GM18517 (cell line): Measurements from ENCODE around the gene PGM2L1.
"Not testable (repeated sequence)": the region's sequence is repeated elsewhere in the genome, so short reads cannot be mapped to it uniquely, and the experiment has no call there.

ENCODE experiments used
- ATAC-seq: cut with Tn5 transposase; IDR thresholded peaks from one replicate; pipeline ENCODE4 v1.9.1; 2021; ENCODE audit warnings: mild to moderate bottlenecking, moderate library complexity; ENCODE audit not compliant: unreplicated experiment

The PGM2L1 gene

GRCh38 chr11:74341921-74342320 is 56.3 kb downstream of the PGM2L1 start:
- no peak for ATAC-seq

DNA sequence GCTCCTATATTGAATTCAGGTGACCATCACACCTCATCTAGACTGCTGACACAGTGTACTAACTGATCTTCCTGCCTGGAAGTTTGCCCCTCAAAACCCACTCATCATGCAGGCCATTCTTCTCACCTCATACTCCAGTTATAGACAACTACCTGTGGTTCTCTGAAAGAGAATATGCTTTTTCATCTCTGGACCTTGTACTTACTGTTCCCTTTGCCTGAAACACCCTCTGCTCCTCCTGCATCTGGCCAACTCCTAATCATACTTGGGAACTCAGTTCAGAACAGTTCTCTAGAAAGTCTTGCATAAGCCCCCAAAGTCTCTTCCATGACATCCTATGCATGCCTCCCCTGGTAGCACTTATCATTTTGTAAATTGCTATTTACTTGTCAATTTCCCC is 58.6 kb downstream of the PGM2L1 start:
- ATAC-seq = no peak

GRCh38 chr11:74338963-74339362 is 59.3 kb downstream of the PGM2L1 start:
- no peak for ATAC-seq

- ATAC-seq = no peak
Measured at GRCh38 chr11:74333193-74333592, 65.0 kb downstream of the PGM2L1 start.

DNA sequence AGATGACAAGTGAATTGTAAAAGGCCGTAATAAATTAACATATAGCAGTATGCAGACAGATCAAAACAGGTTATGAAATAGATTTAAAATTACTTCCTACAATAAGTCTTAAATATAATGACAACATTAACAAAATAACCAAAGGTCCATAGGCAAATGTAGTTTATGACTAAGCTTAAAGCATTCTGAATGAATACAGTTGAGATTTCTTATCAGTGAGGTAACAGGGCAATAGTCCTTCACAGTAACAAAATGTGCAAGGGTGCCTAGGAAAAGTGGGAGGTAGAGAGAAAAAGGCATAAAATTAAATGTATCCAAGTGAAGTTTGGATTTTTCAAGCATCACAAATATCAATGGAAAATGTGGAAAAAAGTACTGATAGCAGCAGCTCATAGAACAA is 65.9 kb downstream of the PGM2L1 start:
- ATAC-seq = no peak

DNA sequence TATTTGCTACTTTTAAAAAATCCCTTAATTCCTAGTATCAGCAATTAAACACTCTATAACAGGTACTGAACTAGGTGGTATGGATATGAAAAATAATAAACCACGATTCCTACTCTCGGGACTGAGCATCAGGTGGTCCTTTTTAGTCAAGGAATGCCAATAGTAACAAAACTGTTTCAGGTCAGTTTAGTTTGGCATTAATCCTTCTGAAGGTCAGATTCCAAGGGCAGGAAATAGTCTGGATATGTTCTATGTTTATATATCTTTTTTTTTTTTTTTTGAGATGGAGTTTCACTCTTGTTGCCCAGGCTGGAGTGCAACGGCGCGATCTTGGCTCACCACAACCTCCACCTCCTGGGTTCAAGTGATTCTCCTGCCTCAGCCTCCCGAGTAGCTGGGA is 67.2 kb downstream of the PGM2L1 start:
- not testable (repeated sequence) for ATAC-seq

DNA sequence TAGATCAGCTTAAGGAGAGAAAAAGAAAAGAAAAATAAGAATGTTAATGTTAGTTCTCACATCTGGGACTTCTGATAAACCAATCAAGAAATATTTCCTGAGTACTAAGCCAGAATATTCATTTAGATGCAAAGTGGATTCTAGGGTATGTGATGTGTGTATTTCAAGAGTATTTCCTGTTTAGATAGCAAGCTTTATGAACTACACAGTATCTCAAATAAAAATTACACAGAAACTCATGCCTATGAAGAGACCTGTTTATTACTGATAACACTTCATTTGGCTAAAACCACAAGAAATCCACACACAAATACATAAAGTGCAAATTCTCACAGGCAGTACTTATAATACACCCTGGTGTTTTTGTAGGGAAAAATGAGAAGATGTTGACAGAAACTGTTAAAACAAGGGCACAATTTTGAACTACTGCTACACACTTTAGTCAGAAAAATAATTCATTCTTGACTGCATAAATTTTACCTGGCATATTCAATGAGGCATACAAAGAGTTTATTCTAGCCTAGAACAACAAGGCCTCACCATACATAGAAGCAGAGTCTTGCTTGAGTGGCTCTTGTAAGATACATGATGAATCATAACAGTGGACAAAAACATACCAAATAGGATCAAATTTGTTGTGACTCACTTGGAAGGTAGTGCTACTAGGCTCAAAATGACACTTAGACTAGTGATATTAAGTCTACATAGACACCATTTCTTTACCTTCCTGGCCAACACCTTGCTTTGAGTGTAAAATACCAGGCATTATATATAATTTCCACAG is 68.0 kb downstream of the PGM2L1 start:
- ATAC-seq = no peak

- no peak for ATAC-seq
Measured at GRCh38 chr11:74327076-74327475, 71.2 kb downstream of the PGM2L1 start.

DNA sequence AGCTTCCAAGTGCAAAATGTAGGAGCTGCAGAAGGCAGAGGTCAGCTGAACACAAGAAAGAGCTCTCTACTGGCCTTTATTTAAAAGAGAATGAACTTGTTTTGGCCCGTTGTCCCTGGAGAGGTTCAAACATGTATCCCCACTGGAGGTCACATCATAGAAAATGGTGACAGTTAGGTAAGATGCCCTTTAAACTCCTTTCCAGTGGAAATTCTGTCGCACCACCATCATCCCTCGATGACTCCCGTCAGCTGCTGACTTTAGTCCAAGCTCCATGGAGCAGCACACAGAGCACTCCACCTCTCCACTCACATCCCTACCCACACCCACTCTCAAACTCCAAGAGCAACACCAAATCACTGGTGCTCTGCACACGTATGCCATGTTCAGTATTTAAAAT is 71.6 kb downstream of the PGM2L1 start:
- ATAC-seq = no peak

DNA sequence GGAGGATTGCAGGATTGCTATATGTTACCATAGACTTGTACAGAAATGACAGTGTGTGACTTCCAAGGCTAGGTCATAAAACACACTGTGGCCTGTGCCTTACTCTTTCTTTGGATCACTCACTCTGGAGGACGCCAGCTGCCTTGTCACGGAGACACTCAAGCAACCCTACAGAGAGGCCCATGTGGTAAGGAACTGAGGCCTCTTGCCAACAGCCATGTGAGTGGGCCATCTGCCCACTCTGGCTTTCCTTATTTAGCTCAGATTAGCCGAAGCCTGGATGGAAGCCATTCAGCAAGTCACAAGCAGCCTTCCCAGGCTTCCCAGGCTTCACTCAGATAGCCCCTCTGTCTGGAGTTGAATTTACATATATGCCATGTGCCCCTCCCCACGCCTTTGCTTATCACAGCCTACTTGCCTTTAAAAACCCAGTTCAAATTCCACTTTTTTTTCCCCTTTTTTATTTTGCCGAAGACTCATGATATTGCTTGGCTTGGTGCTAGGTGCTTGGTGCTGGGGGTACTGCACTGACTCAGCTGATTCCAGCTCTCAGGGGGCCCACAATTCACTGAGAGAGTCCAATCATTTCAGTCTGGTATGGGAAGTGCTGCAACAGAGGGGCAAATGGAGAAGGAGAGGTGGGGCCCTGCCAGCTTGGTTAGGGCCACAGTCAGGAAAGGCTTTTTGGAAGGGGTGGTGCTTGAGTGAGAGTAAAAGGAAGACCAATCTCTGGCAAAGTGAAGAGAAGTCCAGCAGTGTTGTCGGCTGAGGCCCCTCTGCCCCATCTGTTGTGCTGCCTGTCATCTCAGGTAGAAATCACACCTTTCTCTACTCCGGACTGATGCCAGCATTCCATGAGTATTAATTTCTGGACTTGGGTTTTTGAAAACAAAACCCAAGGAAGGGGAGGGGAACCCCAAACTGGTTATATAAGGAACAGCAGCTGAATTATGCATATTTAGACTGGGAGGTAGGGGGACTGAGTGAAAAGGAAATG is 72.3 kb downstream of the PGM2L1 start:
- ATAC-seq = no peak

DNA sequence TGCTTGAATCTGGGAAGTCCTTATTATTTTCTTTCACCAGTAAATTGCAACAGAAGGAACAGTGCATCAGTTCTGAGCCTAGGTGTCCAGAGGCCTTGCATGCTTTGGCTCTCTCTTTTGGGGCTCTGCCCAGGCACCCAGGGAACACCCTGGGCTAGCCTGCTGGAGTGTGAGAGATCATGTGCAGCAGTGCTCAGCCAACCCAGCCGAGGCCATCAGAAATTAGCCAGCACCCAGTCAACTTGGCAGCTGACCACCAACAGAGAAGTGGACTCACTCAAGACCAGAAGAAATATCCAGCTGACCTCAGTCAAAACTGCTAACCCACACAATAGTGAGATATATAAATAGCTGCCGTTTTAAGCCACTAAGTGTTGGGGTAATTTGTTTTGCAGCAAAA is 75.6 kb downstream of the PGM2L1 start:
- ATAC-seq = no peak

DNA sequence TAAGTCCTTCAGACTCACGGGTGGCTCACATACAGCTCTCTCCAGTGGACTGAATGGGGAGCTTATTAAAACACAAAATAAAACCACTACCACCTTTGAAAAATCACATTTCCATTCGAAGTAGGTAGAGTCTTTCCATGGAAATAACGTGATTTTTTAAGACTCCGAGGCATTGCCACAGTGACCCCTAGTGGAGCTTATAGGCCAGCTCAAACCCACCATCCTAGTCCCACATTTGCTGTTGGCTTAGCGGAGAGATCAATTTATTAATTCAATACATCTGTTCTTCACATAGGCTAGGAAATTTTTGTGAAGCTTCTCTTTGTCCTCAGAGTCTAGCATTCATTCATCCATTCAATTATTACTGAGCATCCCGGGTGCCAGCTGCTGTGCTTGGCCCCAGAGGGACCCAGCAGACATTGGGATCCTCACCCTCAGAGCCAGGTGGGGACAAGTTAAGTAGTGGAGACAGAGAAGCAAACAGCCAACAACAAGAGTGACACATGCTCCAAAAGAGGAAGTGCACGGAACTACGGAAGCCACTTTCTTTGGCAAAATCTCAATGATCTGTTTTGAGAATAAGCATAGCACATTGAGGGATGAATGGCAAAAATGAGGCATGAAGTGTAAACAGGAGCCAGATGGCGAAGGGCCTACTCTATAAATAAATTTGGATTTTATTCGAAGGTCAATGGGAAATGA is 76.6 kb downstream of the PGM2L1 start:
- ATAC-seq = no peak

GRCh38 chr11:74320538-74320937 is 77.7 kb downstream of the PGM2L1 start:
- no peak for ATAC-seq

GRCh38 chr11:74319139-74319816 is 79.0 kb downstream of the PGM2L1 start:
- no peak for ATAC-seq

DNA sequence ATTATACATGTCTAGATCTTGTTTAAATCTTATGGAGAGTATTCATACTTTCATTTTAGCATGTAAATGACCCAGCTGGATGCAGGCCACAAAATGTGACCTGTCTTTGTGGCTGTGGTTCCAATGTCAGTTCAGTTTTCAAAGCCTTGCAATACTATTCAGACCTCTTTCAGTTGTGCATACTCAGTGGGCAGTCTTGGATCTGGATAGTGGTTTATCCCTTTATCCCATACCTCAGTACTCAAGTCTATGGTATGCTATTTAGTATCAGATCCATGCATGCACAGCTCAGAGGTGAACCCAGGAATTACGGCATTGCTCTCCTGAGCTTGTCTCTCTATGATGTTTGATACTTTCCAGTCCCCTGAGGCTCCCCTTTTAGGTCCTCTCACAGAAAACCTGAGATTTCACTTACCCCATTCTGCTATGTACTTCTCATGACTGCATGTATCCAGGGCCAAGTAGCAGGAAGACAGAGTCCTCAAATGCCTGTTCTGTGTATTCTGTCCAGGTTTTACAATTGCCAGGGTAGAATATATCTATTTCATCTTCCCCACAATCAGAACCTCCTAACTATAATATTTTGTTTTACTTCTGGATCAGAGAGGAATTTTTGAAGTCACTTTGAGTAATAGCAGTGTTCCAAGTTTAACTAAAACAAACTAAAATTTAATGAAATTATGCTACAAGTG is 79.8 kb downstream of the PGM2L1 start:
- ATAC-seq = no peak

DNA sequence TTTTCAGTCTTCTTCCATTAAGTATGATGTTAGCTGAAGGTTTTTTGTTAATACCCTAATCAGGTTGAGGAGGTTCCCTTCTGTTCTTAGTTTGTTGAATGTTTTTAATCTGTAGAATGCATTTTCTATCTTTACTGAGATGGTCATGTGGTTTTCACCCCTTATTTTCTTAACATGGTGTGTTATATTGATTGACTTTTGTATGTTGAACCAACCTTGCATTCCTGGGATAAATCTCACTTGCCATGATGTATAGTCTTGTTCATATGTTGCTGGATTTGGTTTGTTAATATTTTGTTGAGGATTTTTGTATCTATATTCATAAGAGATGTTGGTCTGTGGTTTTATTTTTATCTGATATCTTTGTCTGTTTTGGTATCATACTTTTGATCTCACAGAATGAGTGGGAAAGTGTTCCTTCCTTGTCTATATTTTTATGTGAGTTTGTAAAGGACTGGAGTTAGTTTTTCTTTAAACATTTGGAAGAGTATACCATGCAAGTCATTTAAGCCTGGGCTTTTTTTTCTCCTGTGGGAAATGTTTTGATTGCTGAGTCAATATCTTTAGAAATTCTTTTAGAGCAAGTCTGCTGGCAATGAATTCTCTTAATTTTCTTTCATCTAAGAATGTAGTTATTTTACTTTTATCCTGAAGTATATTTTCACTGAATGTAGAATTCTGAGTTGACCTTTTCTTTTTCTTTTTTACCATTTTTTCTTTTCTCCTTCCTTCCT is 81.3 kb downstream of the PGM2L1 start:
- ATAC-seq = no peak

- no peak for ATAC-seq
Measured at GRCh38 chr11:74312326-74312725, 85.9 kb downstream of the PGM2L1 start.

DNA sequence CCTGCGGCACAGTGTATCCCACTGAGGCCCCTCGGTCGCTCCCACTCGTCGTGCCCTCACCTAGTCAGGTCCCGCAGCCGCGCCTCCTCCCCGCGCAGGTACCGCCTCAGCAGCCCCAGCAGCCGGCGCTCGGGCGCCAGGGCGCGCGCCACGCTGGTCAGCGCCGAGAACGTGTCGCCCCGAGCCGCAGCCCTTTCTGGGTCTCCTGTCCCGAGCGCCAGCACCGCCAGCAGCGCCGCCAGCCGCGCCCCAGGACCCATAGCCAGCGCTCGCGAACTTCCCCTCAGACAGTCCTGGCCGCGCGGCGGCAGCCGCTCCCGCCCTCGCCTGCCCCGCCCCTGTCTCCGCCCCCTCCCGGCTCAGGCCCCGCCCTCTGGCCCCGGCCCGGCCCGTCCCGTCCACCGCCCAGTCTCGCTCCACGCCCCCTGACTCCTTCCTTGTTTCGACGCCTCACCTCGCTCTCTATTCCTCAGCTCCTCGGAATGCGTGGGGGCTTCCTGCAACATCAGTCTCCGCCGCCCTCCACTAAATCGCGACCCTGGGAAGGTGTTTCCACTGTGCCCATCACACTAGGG is 86.8 kb downstream of the PGM2L1 start, which contains the start of gene P4HA3:
Gene P4HA3 (minus strand): TSS at position 289 of the 575 bp plus-strand sequence. CDS start 29 bp downstream, at position 260.
- ATAC-seq = no peak

- no peak for ATAC-seq
Measured at GRCh38 chr11:74310857-74311256, 87.4 kb downstream of the PGM2L1 start.
